Natural killer cell (primary cell): ENCODE results near the gene ARSB. TPM values are rescaled to one million over a fixed set of nuclear protein-coding genes. Genes with fewer than 3 reads are reported as not detected.

Experiments used
- ATAC-seq, 3 donors: fragments of 150-1000 bp in 2 of 3; fragments of 200-7000 bp in 1 of 3; cut with Tn5 transposase; 1 replicate in 1 of 3; 2 replicates in 2 of 3; pipeline ENCODE4 v1.10.0; 2021; ENCODE audit warnings: mild to moderate bottlenecking in 2 of 3, moderate library complexity in 2 of 3
- DNase-seq, 2 donors: peaks; one replicate each; pipeline versions ENCODE4 v3.0.0 to v3.0.0-alpha.2; 2013 to 2021; ENCODE audit warnings: mixed read lengths in 1 of 2
- H3K27ac ChIP-seq: one replicate; pipeline ENCODE4 v1.5.1; 2013; ENCODE audit warnings: mild to moderate bottlenecking, low read length
- H3K27me3 ChIP-seq: one replicate; pipeline ENCODE4 v1.6.1; 2013; ENCODE audit warnings: low read length; ENCODE audit not compliant: control insufficient read depth, insufficient read depth
- H3K36me3 ChIP-seq: one replicate; pipeline ENCODE4 v1.6.1; 2013; ENCODE audit warnings: low read length; ENCODE audit not compliant: control insufficient read depth, insufficient read depth
- H3K4me1 ChIP-seq: one replicate; pipeline ENCODE4 v1.6.1; 2013; ENCODE audit warnings: low read length; ENCODE audit not compliant: control insufficient read depth, insufficient read depth
- H3K4me3 ChIP-seq: one replicate; pipeline ENCODE4 v1.5.1; 2013; ENCODE audit warnings: low read length
- H3K9me3 ChIP-seq: one replicate; pipeline ENCODE4 v1.6.1; 2013; ENCODE audit warnings: low read length; ENCODE audit not compliant: control insufficient read depth, insufficient read depth
- H3K27ac Mint-ChIP-seq, 2 donors: one replicate each; pipeline ENCODE4 v1.8.0; 2022; ENCODE audit warnings: mild to moderate bottlenecking in 2 of 2, mixed read lengths in 2 of 2, moderate library complexity in 1 of 2
- H3K27me3 Mint-ChIP-seq, 2 donors: one replicate each; pipeline ENCODE4 v1.8.0; 2022; ENCODE audit warnings: low read depth in 2 of 2, mixed read lengths in 2 of 2
- H3K36me3 Mint-ChIP-seq: one replicate; pipeline ENCODE4 v1.8.0; 2022; ENCODE audit warnings: mixed read lengths
- H3K4me1 Mint-ChIP-seq, 2 donors: one replicate each; pipeline ENCODE4 v1.8.0; 2022; ENCODE audit warnings: mixed read lengths in 2 of 2
- H3K4me3 Mint-ChIP-seq: one replicate; pipeline ENCODE4 v1.8.0; 2022; ENCODE audit warnings: mild to moderate bottlenecking, moderate library complexity, mixed read lengths
- H3K9me3 Mint-ChIP-seq, 2 donors: one replicate each; pipeline ENCODE4 v1.8.0; 2022; ENCODE audit warnings: mixed read lengths in 2 of 2
- WGBS: methylation state at CpG from one replicate; pipeline ENCODE4 v1.1.7; 2013; ENCODE audit warnings: missing lambda C conversion rate; ENCODE audit not compliant: insufficient coverage; 5-methylcytosine and 5-hydroxymethylcytosine counted together
- intact Hi-C: fragments of 100-400 bp; cut with micrococcal nuclease; formaldehyde crosslinking; loops from one replicate; pipeline ENCODE4 v1.14.2; 2022
- total RNA-seq, 4 donors: library from RNA; stranded (reverse); fragments of 120-200 nt in 1 of 4; gene quantifications; one replicate each; pipeline versions ENCODE4 v1.2.3 to v1.2.4, GENCODE V29; 2013 to 2022
- TF ChIP-seq, protein P1 (sequence below): fragments of 200-600 bp; IDR thresholded peaks from one replicate; pipeline ENCODE4 v1.8.0; 2022; ENCODE audit warnings: antibody characterized with exemption

ARSB gene
- total RNA-seq, 3 donors from 2014 or later (not counting 1 experiment from before 2014, with no cell fraction given) = 8.6 to 12.8 (median 8.9) TPM

DNA sequence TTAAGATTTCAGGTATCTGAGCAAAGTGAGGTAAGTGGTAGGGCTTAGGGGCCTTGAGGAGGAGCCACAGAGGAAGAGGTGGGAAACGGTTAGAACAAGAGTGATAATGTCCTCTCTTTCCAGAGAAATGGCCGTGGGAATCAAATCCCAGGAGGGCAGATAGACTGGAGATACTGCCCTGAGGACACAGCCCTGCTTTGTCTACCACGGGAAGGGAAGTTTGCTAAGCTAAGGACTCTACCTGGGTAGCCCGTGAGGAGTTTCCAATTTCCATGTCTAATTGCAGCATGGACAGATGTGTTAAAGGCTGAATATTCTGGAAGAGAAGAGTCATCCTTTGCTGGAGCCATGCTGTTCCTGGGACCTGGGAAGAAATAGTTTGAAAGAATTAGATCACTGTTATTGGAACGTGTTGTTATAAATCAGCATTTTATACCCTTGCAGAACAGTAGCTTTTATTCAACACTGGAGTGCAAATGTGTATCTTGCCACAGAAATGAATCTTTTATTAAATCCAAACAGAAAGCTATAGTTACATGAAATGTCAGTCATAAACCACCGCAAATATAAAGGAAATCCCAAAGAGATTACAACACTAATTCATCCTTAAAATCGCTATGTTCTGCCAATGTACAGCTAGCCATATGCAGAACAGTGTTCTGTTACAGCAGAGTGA lies 203.4 kb downstream of the ARSB start:
- no peaks in the 10 kb centered on the region for H3K27me3 ChIP-seq
- no peaks in the 10 kb centered on the region for H3K36me3 ChIP-seq
- peaks cover 3% of the 10 kb centered on the region for H3K4me1 ChIP-seq
- no peak overlapping the region for H3K4me3 Mint-ChIP-seq
- H3K27me3 Mint-ChIP-seq = peaks cover 16 to 58% of the 10 kb centered on the region in 2 donors
- no peak overlapping the region for H3K4me3 ChIP-seq
- peaks cover 38% of the 10 kb centered on the region for H3K36me3 Mint-ChIP-seq
- H3K27ac Mint-ChIP-seq = no peak overlapping the region
- no peaks in the 10 kb centered on the region for H3K9me3 ChIP-seq
- WGBS = 94% methylated on average over 7 of the region's 7 CpGs
- TF ChIP-seq, protein P1, sequence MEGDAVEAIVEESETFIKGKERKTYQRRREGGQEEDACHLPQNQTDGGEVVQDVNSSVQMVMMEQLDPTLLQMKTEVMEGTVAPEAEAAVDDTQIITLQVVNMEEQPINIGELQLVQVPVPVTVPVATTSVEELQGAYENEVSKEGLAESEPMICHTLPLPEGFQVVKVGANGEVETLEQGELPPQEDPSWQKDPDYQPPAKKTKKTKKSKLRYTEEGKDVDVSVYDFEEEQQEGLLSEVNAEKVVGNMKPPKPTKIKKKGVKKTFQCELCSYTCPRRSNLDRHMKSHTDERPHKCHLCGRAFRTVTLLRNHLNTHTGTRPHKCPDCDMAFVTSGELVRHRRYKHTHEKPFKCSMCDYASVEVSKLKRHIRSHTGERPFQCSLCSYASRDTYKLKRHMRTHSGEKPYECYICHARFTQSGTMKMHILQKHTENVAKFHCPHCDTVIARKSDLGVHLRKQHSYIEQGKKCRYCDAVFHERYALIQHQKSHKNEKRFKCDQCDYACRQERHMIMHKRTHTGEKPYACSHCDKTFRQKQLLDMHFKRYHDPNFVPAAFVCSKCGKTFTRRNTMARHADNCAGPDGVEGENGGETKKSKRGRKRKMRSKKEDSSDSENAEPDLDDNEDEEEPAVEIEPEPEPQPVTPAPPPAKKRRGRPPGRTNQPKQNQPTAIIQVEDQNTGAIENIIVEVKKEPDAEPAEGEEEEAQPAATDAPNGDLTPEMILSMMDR = no peak
- no peak for ATAC-seq
- no peak for DNase-seq
- H3K9me3 Mint-ChIP-seq = no peaks in the 10 kb centered on the region
- H3K4me1 Mint-ChIP-seq = peaks cover 14 to 16% of the 10 kb centered on the region in 2 donors
- intact Hi-C loops = no loop called here
- H3K27ac ChIP-seq = no peak overlapping the region

DNA sequence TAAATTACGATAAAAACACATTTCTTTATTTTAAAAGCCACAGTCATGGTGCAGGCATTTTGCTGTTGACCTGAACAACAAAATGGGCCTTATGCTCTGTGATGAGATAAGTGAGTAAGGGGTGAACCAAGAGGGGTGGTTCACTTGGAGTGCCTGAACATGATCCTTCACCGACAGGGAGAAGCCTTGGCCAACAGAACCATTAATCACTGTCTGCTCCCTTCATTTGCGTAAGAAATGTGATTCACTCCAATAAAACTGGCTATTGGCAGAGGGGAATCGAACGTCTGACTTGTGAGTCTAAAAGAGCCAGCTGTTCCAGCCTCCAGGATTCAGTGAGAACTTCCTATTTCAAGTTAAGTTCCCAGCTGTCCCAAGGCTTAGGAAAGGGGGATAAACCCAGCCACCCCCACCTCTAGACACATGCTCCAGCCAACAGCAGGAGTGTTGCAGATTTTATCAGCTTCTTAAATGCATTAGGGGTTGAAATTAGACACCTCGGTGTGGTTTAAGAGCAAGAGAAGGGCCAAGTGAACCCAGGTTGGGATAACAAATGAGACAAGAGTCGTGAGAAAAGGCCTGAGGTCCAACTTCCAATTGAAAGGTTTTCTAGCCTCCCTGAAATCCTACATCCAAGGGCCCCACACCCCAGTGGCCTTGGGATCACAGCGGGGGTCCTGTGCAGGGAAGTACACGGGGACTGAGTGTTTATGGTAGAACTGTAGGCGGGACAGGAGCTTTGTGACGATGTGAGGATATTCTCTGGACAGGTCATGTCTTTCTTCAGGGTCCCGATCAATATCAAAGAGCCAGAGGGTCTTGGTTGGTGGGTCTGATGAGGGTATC lies 205.1 kb downstream of the ARSB start:
- H3K36me3 Mint-ChIP-seq = peaks cover 31% of the 10 kb centered on the region
- H3K27me3 Mint-ChIP-seq = peaks cover 7 to 40% of the 10 kb centered on the region in 2 donors
- no peaks in the 10 kb centered on the region for H3K36me3 ChIP-seq
- intact Hi-C loops = no loop called here
- H3K4me3 Mint-ChIP-seq = no peak overlapping the region
- peaks cover 14 to 16% of the 10 kb centered on the region in 2 donors for H3K4me1 Mint-ChIP-seq
- H3K27ac ChIP-seq = no peak overlapping the region
- H3K4me3 ChIP-seq = no peak overlapping the region
- H3K27me3 ChIP-seq = no peaks in the 10 kb centered on the region
- H3K9me3 Mint-ChIP-seq = no peaks in the 10 kb centered on the region
- WGBS = 92% methylated on average over 11 of the region's 12 CpGs
- H3K27ac Mint-ChIP-seq = no peak overlapping the region
- no peaks in the 10 kb centered on the region for H3K9me3 ChIP-seq
- H3K4me1 ChIP-seq = peaks cover 3% of the 10 kb centered on the region
- no peak for ATAC-seq
- no peak for DNase-seq
- TF ChIP-seq, protein P1 = no peak

DNA sequence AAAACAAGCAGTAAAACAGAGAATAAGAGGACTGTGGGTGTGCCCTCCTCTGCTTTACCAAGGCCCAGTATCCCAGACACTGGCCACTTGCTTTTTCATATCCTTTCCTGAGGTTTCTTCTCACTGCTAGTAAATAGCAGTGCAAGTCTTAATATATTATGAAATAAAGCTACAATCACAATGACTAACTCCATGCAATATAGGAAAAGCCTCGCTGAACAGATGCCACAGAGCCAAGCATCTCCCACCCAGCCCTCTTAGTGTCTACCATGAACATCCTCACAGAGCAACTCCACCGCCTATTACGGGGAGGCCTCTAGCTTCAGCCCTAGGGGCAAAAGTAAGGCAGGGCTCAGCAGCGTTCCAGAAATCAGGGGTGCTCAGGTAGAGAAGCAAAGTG lies 205.8 kb downstream of the ARSB start:
- Histone ChIP-seq H3K27me3 (no peaks in the 10 kb centered on the region), H3K9me3 (no peaks in the 10 kb centered on the region), H3K36me3 (no peaks in the 10 kb centered on the region), H3K4me3 (no peak overlapping the region), H3K27ac (no peak overlapping the region), H3K4me1 (peaks cover 3% of the 10 kb centered on the region)
- TF ChIP-seq, protein P1 = no peak
- peaks cover 7 to 38% of the 10 kb centered on the region in 2 donors for H3K27me3 Mint-ChIP-seq
- H3K4me1 Mint-ChIP-seq = peaks cover 13% of the 10 kb centered on the region in 2 donors
- H3K27ac Mint-ChIP-seq = no peak overlapping the region
- DNase-seq (no peak), ATAC-seq (no peak)
- H3K4me3 Mint-ChIP-seq = no peak overlapping the region
- intact Hi-C loops = no loop called here
- 96% methylated on average over 4 of the region's 4 CpGs for WGBS
- H3K9me3 Mint-ChIP-seq = no peaks in the 10 kb centered on the region
- peaks cover 31% of the 10 kb centered on the region for H3K36me3 Mint-ChIP-seq
